NT2/D1 (cell line): Measurements from ENCODE around the gene LDLRAD4.

Source experiments
- SUZ12 ChIP-seq: IDR thresholded peaks from 2 replicates; pipeline ENCODE4 v1.6.1; 2011; ENCODE audit not compliant: insufficient read length, insufficient read depth; ENCODE audit errors: extremely low read depth
- YY1 ChIP-seq: IDR thresholded peaks from 2 replicates; pipeline ENCODE4 v1.6.1; 2011; ENCODE audit not compliant: insufficient read length, insufficient read depth
- ZNF274 ChIP-seq: IDR thresholded peaks from 2 replicates; pipeline ENCODE4 v1.6.1; 2011; ENCODE audit warnings: mild to moderate bottlenecking, low read depth, low read length

DNA sequence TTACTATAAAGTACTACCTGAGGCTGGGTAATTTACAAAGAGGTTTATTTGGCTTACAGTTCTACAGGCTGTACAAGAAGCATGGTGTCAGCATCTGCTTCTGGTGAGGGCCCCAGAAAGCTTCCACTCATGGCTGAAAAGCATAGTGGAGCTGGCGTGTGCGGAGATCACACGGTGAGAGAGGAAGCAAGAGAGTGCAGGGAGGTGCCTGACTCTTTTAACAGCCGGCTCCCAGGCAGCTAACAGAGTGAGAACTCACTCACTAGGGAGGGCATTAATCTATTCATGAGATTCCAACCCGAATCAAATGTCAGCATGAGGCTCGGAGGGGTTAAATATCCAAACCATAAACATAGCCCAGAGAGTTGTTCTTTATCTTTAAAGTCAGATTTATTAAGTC, 117.3 kb downstream of the LDLRAD4 start:
- TF ChIP-seq SUZ12 (no peak), ZNF274 (no peak), YY1 (no peak)
